HG03571 (cell line): ENCODE data around the gene GIMAP1.
A peak's percentile ranks its signal among the peaks of the same experiment; 100 is the strongest.
"Not testable (repeated sequence)": the region's sequence is repeated elsewhere in the genome, so short reads cannot be mapped to it uniquely, and the experiment has no call there.

ENCODE experiments used
- ATAC-seq: cut with Tn5 transposase; IDR thresholded peaks from one replicate; pipeline ENCODE4 v1.9.1; 2021; ENCODE audit not compliant: unreplicated experiment

The GIMAP1 gene

DNA sequence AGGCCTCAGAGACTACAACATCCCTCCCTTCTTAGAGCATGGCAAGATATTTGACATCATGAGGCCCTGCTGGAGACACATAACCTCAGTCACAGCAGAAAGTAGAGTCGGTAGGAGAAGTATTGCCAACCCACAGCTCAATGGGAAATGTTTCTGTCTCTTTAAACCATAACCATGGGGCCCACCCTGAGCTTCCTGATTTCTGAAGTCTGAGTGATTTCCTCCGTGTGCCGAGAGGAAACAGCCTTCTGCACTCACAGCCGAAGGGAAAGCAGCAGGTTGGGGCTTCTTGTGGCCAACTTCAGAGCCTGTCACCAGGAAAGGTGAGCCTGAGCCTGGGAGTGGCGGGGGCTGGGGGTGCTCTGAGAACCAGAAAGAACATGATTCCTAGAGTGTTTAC, at the start of gene GIMAP1:
GIMAP1 (plus strand) TSS at position 246 of the 400 bp plus-strand sequence. CDS start 2,435 bp downstream, outside the sequence.
- no peak for ATAC-seq

DNA sequence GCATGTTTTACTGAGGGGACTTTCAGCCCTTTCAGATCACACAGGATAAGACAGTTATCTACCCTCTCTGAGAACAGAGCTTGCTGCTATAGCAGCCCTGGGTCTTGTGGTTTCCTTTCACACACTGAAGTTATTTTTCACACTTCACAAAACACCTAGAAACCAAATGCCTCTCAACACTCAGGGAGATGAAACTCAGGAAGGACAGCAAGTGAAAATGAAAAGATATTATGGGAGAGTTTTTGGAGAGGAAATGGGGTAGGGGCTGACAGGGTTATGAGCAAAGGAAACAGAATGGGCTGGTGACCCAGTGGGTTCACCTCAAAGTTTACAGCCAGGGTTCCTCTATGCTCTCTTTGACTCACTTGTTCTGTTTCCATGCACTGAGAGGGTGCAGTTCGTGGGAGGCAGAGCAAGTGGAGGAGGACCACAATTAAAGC, 47.9 kb upstream of the GIMAP1 start:
- ATAC-seq, result peak; percentile 85

DNA sequence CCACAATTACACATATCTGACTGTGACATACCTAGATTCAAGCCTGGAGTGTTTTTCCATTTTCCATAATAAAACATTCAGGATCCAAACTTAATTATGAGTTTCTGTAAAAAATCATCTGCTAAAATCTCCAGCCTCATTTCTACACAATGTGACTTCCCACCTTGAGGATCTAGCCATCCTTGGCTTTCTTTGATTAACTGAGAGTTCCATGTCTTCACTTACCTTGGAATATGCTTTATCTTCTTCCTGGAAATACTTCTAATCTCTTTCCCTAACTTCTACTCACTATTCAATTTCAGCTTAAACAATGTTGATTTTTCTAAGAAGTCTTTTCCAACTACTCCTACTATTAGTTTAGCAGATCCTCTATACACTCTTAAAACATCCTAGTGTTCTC, 47.4 kb upstream of the GIMAP1 start:
- ATAC-seq, result no peak

DNA sequence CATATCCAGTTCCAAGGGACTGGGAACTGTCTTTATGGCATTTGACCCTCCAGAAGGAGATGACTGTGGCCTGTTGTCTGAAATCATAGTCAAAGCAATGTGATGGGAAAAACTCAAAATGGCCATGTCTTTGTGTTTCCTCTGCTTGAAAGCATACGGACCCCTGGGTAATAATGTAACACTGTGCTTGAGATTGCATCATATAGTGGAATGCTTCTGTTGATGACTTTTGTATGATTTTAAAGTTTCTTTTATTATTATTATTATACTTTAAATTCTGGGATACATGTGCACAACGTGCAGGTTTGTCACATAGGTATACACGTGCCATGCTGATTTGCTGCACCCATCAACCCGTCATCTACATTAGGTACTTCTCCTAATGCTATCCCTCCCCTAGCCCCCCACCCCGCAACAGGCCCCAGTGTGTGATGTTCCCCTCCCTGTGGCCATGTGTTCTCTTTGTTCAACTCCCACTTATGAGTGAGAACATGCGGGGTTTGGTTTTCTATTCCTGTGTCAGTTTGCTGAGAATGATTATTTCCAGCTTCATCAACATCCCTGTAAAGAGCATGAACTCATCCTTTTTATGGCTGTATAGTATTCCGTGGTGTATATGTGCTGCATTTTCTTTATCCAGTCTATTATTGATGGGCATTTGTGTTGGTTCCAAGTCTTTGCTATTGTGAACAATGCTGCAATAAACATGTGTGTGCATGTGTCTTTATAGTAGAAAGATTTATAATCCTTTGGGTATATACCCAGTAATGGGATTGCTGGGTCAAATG, 44.4 kb upstream of the GIMAP1 start:
- ATAC-seq, result not testable (repeated sequence)

DNA sequence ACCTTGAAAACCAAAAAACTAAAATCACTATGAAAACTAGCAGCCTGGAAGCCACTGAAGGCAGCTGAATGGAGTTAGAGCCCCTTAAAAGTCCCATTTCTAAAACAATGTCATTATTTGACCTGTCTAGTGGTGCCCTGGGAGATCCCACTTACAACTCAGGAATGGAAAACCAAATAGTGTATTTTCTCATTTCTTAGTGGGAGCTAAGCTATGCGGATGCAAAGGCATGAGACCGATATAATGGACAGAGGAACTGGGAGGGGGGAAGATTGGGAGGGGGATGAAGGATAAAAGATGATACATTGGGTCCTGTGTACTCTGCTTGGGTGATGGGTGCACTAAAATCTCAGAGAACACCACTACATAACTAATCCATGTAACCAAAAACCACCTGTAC, 40.7 kb upstream of the GIMAP1 start:
- ATAC-seq, result no peak

DNA sequence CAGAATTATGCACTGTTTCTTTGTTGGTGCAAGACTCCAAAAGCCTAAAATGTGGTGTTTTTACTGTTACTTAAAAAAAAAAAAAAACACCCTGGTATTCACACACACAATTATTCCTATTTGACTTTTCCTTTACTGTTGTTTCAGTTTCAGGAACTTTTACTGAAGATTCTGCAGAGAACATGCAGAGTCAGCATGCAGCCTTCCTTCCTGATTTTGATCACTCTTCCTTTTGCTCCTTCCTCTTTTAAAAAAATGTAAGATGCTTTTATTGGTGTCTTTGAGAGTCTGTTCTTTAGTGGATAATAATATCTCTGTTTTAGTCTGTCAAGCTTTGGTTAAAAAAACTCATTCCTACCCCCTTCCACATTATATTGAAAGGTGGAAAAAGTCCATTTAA, 40.1 kb upstream of the GIMAP1 start:
- not testable (repeated sequence) for ATAC-seq

DNA sequence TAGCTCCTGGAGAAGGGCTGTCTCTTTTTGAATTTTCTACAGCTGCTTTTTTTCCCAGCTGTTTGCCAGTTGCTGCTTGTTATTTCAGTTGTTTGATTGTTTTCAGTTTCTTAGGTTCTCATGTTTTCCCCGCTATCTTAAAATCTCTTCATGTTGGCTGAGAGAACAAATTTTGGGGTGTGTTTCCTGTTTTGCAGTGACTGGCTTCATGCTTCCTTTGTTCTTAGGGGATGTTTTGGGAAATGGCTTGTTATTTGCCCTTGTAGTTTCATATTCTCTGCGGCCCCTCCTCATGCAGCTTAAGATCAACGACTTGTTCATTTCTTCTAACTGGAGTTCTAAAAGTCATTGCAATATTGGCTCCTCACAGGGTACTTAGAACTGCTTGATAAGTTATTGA, 39.6 kb upstream of the GIMAP1 start:
- not testable (repeated sequence) for ATAC-seq

DNA sequence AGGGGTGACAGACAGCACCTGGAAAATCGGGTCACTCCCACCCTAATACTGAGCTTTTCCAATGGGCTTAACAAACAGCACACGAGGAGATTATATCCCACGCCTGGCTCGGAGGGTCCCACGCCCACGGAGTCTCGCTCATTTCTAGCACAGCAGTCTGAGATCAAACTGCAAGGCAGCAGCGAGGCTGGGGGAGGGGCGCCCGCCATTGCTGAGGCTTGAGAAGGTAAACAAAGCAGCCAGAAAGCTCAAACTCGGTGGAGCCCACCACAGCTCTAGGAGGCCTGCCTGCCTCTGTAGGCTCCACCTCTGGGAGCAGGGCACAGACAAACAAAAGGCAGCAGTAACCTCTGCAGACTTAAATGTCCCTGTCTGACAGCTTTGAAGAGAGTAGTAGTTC, 37.8 kb upstream of the GIMAP1 start:
- not testable (repeated sequence) for ATAC-seq

DNA sequence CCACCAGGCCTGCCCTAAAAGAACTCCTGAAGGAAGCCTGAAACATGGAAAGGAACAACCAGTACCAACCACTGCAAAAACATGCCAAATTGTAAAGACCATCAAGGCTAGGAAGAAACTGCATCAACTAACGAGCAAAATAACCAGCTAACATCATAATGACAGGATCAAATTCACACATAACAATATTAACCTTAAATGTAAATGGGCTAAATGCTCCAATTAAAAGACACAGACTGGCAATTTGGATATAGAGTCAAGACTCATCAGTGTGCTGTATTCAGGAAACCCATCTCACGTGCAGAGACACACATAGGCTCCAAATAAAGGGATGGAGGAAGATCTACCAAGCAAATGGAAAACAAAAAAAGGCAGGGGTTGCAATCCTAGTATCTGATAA, 36.0 kb upstream of the GIMAP1 start:
- ATAC-seq, result not testable (repeated sequence)

DNA sequence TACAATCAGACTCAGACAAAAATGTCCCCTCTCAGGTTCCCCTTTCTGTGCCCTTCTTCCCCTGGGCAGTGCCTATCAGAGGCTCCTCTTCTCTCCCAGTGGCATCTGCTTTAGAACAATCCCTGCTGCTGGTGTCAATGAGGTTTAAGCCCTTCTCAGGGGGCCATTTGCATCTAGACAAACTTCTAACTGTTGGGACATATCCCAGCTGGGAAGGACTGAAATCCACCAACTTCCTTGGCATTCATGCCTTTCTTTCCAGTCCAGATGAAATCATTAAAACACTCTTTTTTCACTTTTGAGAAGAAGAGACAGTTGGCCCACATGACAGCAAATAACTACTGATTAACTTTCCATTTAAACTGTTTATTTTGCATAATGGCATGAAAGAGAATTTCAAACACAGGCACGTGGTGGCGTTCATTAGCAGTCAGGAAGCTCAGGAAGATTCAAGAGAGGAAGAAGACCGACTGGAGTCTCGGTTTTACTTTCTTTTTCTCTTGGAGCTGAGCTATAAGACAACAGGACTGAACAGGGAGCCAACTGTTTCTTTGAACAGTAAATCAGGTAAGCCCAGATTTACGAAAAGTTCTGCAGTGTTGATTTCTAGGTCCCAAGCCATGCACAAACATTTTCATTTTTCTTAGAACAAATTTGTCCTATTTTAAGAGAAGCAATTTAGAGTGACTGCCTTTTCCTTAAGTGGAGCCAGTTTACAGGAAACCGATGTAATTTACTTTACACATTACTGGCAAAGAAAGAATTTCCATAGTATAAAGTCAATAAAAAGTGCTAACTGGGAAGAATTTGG, 31.0 kb upstream of the GIMAP1 start, which contains the start of gene GIMAP2:
GIMAP2 (plus strand) TSS at position 488 of the 811 bp plus-strand sequence. CDS start 1,354 bp downstream, outside the sequence.
- ATAC-seq, result peak; percentile 97

DNA sequence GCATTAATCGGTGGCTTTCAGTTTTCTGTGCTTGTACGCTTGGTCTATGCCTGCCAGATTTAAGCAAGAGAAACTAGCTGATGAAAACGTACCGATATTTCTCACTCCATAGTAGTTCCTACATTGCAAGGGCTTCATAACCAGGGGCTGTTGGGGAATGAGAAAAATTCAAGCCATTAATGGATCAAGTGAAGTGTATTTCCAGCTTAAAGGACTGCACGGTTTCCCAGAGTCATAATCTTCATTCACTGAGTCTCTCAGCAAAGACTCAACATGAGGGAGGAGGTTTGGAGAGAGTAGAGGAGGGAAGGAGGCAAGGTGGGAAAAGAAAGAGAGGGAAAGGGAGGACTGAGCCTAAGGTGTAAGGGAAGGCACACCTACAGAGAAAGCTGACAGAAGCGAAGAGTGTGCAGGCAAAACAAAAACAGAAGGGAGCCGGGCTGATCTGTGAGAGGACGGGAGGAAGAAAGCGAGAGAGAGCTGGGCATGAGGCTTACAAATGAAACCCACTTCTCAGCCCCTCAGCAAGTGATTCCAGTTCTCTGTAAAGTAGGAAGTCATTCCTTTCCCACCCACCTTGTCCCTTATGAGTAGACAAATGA, 30.3 kb upstream of the GIMAP1 start:
- peak; percentile 28 for ATAC-seq

DNA sequence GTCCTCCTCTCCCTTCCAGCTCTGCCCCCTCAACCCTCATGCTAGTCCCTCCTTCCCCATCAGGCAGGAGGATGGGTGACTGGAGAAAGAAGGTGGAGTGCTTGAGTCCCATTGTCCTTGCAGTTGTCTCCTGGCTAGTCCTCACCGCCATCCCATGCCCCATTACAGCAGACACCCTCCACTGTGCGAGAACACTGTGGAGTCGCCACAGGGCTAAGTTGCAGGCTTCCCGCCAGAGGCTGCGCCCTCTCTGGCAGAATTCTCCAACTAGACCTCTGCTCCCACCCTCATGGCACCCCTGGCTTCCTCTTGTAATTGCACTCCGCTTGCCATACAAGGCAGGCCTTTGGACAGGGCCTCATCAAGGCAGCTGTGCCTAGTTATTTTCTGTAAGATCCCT, 27.8 kb upstream of the GIMAP1 start:
- ATAC-seq, result no peak

DNA sequence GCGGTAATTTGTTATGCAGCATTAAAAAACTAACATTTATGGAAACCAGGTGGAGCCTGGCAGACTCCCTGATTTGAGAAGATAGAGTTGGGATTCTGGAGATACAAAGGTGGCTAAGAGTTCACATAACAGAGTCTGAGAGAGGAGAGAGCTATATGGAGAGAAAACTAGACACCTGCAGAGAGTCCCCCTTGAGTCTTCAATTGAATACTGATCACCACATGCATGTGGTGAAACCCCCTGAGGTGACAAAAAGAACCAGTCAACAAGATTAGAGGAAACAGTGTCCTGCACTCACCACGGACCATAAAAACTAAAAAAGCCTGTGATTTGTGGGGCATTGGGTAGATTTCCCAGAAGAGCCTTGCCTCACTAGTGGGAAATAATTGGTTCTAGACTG, 20.8 kb upstream of the GIMAP1 start:
- ATAC-seq, result no peak

DNA sequence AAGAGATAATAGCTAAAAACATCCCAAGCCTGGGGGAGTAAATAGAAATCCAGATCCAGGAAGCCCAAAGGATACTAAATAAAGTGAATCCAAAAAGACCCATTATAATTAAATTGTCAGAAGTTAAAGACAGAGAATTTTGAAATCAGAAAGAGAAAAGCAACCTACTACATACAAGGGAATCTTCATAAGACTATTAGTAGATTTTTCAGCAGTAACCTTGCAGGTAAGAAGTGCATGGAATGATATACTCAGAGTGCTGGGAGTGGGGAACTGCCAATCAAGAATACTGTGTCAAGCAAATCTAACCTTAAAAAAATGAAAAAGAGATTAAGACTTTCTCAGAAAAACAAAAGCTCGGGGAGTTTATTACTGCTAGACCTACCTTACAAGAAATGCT, 13.2 kb upstream of the GIMAP1 start:
- no peak for ATAC-seq

DNA sequence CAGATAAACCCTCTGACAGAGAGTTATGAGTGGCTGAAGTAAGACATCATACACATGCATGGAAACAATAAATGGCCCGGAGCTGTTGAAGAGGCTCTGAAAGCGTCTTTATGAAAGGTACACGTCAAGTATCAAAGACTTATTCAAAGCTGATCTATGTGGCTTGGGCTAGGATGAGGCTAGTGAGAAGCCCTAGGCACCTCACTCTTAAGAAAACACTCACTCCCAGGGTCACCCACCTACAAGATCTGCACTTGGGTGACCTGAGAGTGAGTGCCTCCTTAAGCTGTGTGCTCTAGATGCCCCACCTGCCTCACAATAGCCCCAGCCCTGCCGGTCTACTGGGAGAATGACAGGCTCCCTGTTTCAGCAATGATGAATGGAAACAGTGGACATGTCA, 1.1 kb upstream of the GIMAP1 start:
- no peak for ATAC-seq

DNA sequence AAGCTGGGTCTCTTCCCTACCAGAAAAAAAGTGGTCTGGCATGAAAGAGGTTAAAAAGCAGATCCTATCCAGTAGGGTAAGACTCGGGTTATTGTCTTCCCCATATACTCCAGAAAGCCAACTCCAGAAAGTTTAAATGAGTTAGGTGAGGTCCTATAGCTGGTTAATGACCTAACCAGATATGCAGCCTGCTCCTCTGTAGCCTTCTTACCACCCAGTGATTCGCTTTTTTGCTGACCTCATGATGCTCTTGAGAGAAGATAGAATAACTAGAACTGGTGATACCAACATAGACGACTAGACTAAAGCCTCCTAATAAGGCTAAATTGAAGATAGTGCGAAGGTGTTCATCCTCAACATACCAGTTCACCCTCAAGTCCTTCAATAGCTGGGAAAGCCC, 675 bp upstream of the GIMAP1 start:
- no peak for ATAC-seq

DNA sequence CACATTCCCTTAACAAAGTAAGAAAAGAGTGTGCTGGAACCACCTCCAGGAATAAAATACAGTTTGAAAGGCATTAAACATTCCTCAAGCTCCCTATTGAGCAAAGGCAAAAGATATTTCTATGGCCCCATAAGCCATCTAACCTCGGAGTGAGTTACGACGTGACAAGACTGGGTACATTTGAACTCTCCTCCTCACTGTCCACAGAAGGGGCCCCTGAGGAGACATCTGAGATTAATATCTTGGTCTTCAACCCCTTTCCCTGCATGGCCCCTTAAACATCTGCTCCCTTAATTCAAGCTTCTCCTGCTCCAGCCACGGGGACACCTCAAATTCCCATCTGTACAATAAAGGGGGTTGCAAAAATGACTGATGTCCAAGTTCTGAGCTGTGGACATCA, 526 bp downstream of the GIMAP1 start:
- no peak for ATAC-seq

DNA sequence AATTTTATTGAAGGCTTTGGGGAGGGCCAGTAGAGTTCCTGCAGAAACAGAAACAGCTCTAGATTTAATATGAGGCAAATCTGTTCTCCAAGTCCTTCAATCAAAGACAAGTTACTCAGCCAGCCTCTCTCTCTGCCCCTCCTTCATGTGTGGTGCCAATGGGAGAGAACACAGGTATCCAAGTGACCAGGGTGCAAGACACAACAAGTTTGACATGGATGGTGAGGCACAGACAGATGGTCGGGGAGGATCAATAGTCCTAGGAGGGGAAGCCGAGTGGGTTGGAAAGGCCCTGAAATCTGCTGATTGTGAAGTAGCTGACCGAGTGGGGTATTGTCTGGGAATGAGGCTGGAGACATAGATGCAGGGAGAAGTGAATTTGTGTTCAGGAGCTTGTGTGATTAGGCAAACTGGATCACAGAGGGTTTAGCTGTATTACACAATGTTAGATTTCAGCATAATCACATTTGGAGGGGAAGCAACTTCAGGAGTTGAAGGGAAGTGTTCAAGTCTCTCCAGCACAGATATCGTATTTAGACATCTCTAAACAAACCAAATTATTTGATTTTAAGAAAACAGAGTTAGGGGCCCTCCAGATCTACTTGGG, 1.5 kb downstream of the GIMAP1 start:
- no peak for ATAC-seq

DNA sequence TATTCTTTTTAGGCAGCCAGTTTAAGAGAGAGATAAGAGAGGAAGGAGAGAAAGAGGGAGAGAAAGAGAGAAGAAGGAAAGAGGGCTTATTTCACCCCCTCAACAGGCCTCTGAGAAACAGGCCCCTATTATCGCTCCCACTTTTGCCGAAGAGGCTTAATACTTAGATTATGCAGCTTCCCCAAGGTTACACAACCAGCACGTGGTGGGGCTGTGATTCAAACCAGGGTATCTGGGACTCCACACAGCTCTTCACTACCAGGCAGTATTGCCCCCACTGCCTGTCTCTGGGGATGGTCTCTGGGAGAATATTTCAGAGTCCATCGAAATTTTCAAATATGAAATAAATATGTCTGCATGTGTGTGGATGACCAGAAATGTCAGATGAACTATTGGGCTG, 3.0 kb downstream of the GIMAP1 start:
- ATAC-seq, result no peak

DNA sequence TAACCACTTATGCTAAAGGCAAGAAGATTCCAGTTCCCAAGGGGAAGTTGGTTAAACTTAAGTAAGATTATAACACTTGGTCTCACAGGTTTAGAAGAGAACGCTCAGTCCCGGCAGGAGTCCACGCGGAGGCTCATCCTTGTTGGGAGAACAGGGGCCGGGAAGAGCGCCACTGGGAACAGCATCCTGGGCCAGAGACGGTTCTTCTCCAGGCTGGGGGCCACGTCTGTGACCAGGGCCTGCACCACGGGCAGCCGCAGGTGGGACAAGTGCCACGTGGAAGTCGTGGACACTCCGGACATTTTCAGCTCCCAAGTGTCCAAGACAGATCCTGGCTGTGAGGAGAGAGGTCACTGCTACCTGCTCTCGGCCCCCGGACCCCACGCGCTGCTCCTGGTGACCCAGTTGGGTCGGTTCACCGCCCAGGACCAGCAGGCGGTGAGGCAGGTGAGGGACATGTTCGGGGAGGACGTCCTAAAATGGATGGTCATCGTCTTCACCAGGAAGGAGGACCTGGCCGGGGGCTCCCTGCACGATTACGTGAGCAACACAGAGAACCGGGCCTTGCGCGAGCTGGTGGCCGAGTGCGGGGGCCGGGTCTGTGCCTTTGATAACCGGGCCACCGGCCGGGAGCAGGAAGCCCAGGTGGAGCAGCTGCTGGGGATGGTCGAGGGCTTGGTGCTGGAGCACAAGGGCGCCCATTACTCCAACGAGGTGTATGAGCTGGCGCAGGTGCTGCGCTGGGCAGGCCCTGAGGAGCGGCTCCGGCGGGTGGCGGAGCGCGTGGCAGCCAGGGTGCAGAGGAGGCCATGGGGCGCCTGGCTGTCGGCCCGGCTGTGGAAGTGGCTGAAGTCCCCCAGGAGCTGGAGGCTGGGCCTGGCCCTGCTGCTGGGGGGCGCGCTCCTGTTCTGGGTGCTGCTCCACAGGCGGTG, 3.8 kb downstream of the GIMAP1 start:
- no peak for ATAC-seq
